A549 (cell line): ENCODE measurements around the gene KIAA1755. TPM values are rescaled to one million over a fixed set of nuclear protein-coding genes. Genes with fewer than 3 reads are reported as not detected.

Experiments
- ATAC-seq, 2 experiments: fragments of 200-7000 bp in 1 of 2; fragments of >200 bp in 1 of 2; cut with Nextera tagmentation in 1 of 2; cut with Tn5 transposase in 1 of 2; 3 replicates each; pipeline versions ENCODE4 v1.8.0 to v1.9.1; 2018 to 2020; ENCODE audit warnings: mild to moderate bottlenecking in 1 of 2, moderate library complexity in 1 of 2
- CTCF ChIA-PET: fragments of 300-600 bp; sonication (Branson Sonifier 250); formaldehyde crosslinking; extraction: SDS; loops from one replicate; lab custom pipeline; 2021; ENCODE audit warnings: antibody characterized with exemption, inconsistent platforms; lab: Yijun Ruan, JAX
- POLR2A ChIA-PET: fragments of 350-600 bp; formaldehyde crosslinking; extraction: SDS; loops from one replicate; lab custom pipeline; 2021; ENCODE audit warnings: antibody characterized with exemption, inconsistent platforms; lab: Yijun Ruan, JAX
- DNase-seq, 2 experiments: peaks; one replicate each; pipeline versions ENCODE4 v3.0.0 to v3.0.0-alpha.2; 2011 to 2016; ENCODE audit warnings: low read depth in 1 of 2, low spot score in 1 of 2
- FAIRE-seq: peaks from 2 replicates; lab custom pipeline; 2011; peaks lifted over from hg19 to GRCh38; lab: Jason Lieb, UNC
- H3K27ac ChIP-seq, 2 experiments: fragments of >200 bp; sonication (Bioruptor Twin); formaldehyde crosslinking; 3 replicates each; pipeline ENCODE4 v1.5.1; 2016 to 2017
- H3K4me1 ChIP-seq: fragments of >200 bp; sonication (Bioruptor Twin); formaldehyde crosslinking; 3 replicates; pipeline ENCODE4 v1.6.1; 2016
- H3K4me2 ChIP-seq: fragments of >200 bp; sonication (Bioruptor Twin); formaldehyde crosslinking; 3 replicates; pipeline ENCODE4 v1.6.1; 2016
- H3K4me3 ChIP-seq: fragments of >200 bp; sonication (Bioruptor Twin); formaldehyde crosslinking; 3 replicates; pipeline ENCODE4 v1.5.1; 2016
- H3K9me3 ChIP-seq: fragments of >200 bp; sonication (Bioruptor Twin); formaldehyde crosslinking; 3 replicates; pipeline ENCODE4 v1.6.1; 2016
- ATOH8 ChIP-seq: fragments of 250-450 bp; sonication (Bioruptor Pico); IDR thresholded peaks from 2 replicates; pipeline ENCODE4 v1.5.0; 2020; ENCODE audit warnings: low read depth, mild to moderate bottlenecking, moderate library complexity
- BHLHE40 ChIP-seq: IDR thresholded peaks from 2 replicates; pipeline ENCODE4 v1.6.1; 2012; ENCODE audit warnings: low read depth, low read length, inconsistent platforms
- E2F6 ChIP-seq: IDR thresholded peaks from 2 replicates; pipeline ENCODE4 v1.6.1; 2012; ENCODE audit warnings: low read depth, borderline replicate concordance
- KDM1A ChIP-seq: fragments of 200-600 bp; sonication (generic); IDR thresholded peaks from 2 replicates; pipeline ENCODE4 v1.6.1; 2016; ENCODE audit warnings: low read depth, mild to moderate bottlenecking
- NPAS2 ChIP-seq: fragments of 250-450 bp; sonication (Bioruptor Pico); IDR thresholded peaks from 2 replicates; pipeline ENCODE4 v1.8.0; 2022; ENCODE audit warnings: mild to moderate bottlenecking, moderate library complexity, borderline replicate concordance
- PHF8 ChIP-seq: fragments of 200-600 bp; sonication (generic); IDR thresholded peaks from 2 replicates; pipeline ENCODE4 v1.6.1; 2016; ENCODE audit warnings: low read depth, mild to moderate bottlenecking, antibody characterized with exemption, moderate library complexity, borderline replicate concordance
- ZSCAN20 ChIP-seq: fragments of 250-450 bp; sonication (Bioruptor Pico); IDR thresholded peaks from 2 replicates; pipeline ENCODE4 v1.8.0; 2022; ENCODE audit warnings: mild to moderate bottlenecking, moderate library complexity
- WGBS: methylation state at CpG from one replicate; pipeline ENCODE4 v1.1.6; 2017; ENCODE audit errors: missing lambda C conversion rate; 5-methylcytosine and 5-hydroxymethylcytosine counted together
- polyA plus RNA-seq, 4 experiments: library from polyadenylated mRNA; depleted of rRNA in 3 of 4; stranded (reverse); fragments of >200 nt; fragmentation: RNase III in 1 of 4; extraction: RNeasy Plus Mini Kit Qiagen cat#74134 plus additional on column Dnase treatment in 1 of 4; gene quantifications; 2 replicates in 3 of 4; 3 replicates in 1 of 4; pipeline ENCODE4 v1.2.3, GENCODE V29; 2011 to 2017
- TF ChIP-seq, protein P1 (sequence below): IDR thresholded peaks from 2 replicates; pipeline ENCODE4 v1.6.1; 2012
- TF ChIP-seq, protein P2 (sequence below): fragments of 200-600 bp; sonication (generic); IDR thresholded peaks from 2 replicates; pipeline ENCODE4 v1.6.1; 2016; ENCODE audit warnings: antibody characterized with exemption, mild to moderate bottlenecking, moderate library complexity

The KIAA1755 gene
- polyA plus RNA-seq, 2 of the 4 experiments (the other 2 are of a cell fraction) = 0.04 to 0.21 TPM

GRCh38 chr20:38178065-38178491 is 82.5 kb downstream of the KIAA1755 start:
- 90% methylated on average over 8 of the region's 8 CpGs for WGBS
- H3K9me3 ChIP-seq = peaks cover 6% of the 10 kb centered on the region; the same call in 2 of the 3 replicates
- H3K4me1 ChIP-seq = peaks cover 22% of the 10 kb centered on the region
- no peak for FAIRE-seq
- TF ChIP-seq, protein P1, sequence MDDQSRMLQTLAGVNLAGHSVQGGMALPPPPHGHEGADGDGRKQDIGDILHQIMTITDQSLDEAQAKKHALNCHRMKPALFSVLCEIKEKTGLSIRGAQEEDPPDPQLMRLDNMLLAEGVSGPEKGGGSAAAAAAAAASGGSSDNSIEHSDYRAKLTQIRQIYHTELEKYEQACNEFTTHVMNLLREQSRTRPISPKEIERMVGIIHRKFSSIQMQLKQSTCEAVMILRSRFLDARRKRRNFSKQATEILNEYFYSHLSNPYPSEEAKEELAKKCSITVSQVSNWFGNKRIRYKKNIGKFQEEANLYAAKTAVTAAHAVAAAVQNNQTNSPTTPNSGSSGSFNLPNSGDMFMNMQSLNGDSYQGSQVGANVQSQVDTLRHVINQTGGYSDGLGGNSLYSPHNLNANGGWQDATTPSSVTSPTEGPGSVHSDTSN = no peak
- TF ChIP-seq KDM1A (no peak), BHLHE40 (no peak), ATOH8 (CRISPR knock-in tag) (no peak), ZSCAN20 (no peak)
- TF ChIP-seq, protein P2, sequence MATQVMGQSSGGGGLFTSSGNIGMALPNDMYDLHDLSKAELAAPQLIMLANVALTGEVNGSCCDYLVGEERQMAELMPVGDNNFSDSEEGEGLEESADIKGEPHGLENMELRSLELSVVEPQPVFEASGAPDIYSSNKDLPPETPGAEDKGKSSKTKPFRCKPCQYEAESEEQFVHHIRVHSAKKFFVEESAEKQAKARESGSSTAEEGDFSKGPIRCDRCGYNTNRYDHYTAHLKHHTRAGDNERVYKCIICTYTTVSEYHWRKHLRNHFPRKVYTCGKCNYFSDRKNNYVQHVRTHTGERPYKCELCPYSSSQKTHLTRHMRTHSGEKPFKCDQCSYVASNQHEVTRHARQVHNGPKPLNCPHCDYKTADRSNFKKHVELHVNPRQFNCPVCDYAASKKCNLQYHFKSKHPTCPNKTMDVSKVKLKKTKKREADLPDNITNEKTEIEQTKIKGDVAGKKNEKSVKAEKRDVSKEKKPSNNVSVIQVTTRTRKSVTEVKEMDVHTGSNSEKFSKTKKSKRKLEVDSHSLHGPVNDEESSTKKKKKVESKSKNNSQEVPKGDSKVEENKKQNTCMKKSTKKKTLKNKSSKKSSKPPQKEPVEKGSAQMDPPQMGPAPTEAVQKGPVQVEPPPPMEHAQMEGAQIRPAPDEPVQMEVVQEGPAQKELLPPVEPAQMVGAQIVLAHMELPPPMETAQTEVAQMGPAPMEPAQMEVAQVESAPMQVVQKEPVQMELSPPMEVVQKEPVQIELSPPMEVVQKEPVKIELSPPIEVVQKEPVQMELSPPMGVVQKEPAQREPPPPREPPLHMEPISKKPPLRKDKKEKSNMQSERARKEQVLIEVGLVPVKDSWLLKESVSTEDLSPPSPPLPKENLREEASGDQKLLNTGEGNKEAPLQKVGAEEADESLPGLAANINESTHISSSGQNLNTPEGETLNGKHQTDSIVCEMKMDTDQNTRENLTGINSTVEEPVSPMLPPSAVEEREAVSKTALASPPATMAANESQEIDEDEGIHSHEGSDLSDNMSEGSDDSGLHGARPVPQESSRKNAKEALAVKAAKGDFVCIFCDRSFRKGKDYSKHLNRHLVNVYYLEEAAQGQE = no peak
- TF ChIP-seq, all 56 proteins: peak for 0
- ChIA-PET CTCF (interaction anchor here (1.0 to 32.6 kb wide), 4 partner anchors 12 to 120 kb away, joined by 3 to 818 read pairs (median 4); no protein-coding TSS in a partner anchor), POLR2A (no interaction called here)
- H3K27ac ChIP-seq = peak overlapping the region; percentile 11 to 58; a peak in 3 of 6 replicates
- no peak overlapping the region for H3K4me3 ChIP-seq
- H3K4me2 ChIP-seq = no peak overlapping the region
- ATAC-seq (no peak), DNase-seq (no peak)

GRCh38 chr20:38177201-38177600 is 83.3 kb downstream of the KIAA1755 start:
- ATAC-seq = no peak
- no peak for FAIRE-seq
- 94% methylated on average over 9 of the region's 9 CpGs for WGBS
- no peak for DNase-seq
- Histone ChIP-seq H3K27ac (peak overlapping the region; percentile 11 to 58; a peak in 2 of 6 replicates), H3K4me1 (peaks cover 31% of the 10 kb centered on the region), H3K4me2 (no peak overlapping the region), H3K9me3 (no peaks in the 10 kb centered on the region; the same call in 2 of the 3 replicates), H3K4me3 (no peak overlapping the region)
- ChIA-PET CTCF (interaction anchor here (0.9 to 32.6 kb wide), 3 partner anchors 39 to 119 kb away, joined by 3 to 818 read pairs (median 12); no protein-coding TSS in a partner anchor), POLR2A (no interaction called here)
- TF ChIP-seq PHF8 (no peak), E2F6 (no peak)

GRCh38 chr20:38175304-38176180 is 85.0 kb downstream of the KIAA1755 start:
- no peak for TF ChIP-seq NPAS2 (CRISPR knock-in tag)
- H3K27ac ChIP-seq = peak overlapping the region in 1 of 2 experiments; percentile 91; a peak in 3 of 6 replicates
- peaks cover 38% of the 10 kb centered on the region for H3K4me1 ChIP-seq
- ChIA-PET POLR2A (no interaction called here), CTCF (interaction anchor here (0.7 to 32.6 kb wide), 8 partner anchors 12 to 118 kb away, joined by 3 to 818 read pairs (median 4); partner anchors contain the start of gene TGM2)
- DNase-seq (no peak), ATAC-seq (no peak), FAIRE-seq (no peak)
- H3K4me2 ChIP-seq = no peak overlapping the region
- H3K4me3 ChIP-seq = no peak overlapping the region
- no peaks in the 10 kb centered on the region for H3K9me3 ChIP-seq
- 86% methylated on average over 16 of the region's 16 CpGs for WGBS
